Thyroid gland (tissue), 4 donors: ENCODE data around the gene SERPINI2. TPM values are rescaled to one million over a fixed set of nuclear protein-coding genes. Genes with fewer than 3 reads are reported as not detected.

Experiments used
- DNase-seq, 2 donors: peaks; one replicate each; pipeline ENCODE4 v3.0.0-alpha.2; 2019
- H3K27ac ChIP-seq, 3 donors: fragments of 200-600 bp; sonication (generic); 1 replicate in 2 of 3; 2 replicates in 1 of 3; pipeline ENCODE4 v1.5.1; 2016 to 2019; ENCODE audit warnings: mild to moderate bottlenecking in 1 of 3, moderate library complexity in 1 of 3
- H3K27me3 ChIP-seq: fragments of 200-600 bp; sonication (generic); one replicate; pipeline ENCODE4 v1.5.1; 2019
- H3K36me3 ChIP-seq, 2 donors: fragments of 200-600 bp; sonication (generic); one replicate each; pipeline ENCODE4 v1.5.1; 2016 to 2019
- H3K4me1 ChIP-seq, 2 donors: fragments of 200-600 bp; sonication (generic); one replicate each; pipeline ENCODE4 v1.5.1; 2017 to 2019
- H3K4me3 ChIP-seq, 3 donors: fragments of 200-600 bp; sonication (generic); replicated peaks in 1 of 3; 1 replicate in 2 of 3; 2 replicates in 1 of 3; pipeline ENCODE4 v1.5.1; 2016; ENCODE audit warnings: mild to moderate bottlenecking in 1 of 3
- H3K9me3 ChIP-seq: fragments of 200-600 bp; sonication (generic); one replicate; pipeline ENCODE4 v1.5.1; 2017
- CTCF ChIP-seq, 6 experiments: fragments of 200-600 bp in 3 of 6; fragments of 450-650 bp in 3 of 6; sonication (generic) in 3 of 6; IDR thresholded peaks; one replicate each; pipeline ENCODE4 v1.5.1; 2016 to 2019; ENCODE audit warnings: antibody characterized with exemption in 6 of 6, mild to moderate bottlenecking in 2 of 6, inconsistent platforms in 1 of 6, moderate library complexity in 1 of 6
- POLR2A ChIP-seq, 2 donors: fragments of 450-650 bp; IDR thresholded peaks; one replicate each; pipeline ENCODE4 v1.6.1; 2017; ENCODE audit warnings: antibody characterized with exemption in 2 of 2, mild to moderate bottlenecking in 2 of 2, moderate library complexity in 1 of 2
- WGBS, 2 donors: methylation state at CpG; one replicate each; pipeline ENCODE4 v1.1.5; 2017; 5-methylcytosine and 5-hydroxymethylcytosine counted together
- intact Hi-C: fragments of 100-400 bp; cut with DNase I; formaldehyde crosslinking; loops from one replicate; pipeline ENCODE4 v1.15.1; 2023
- total RNA-seq, 4 donors: library from RNA; depleted of rRNA; stranded (reverse); fragments of >200 nt; gene quantifications; one replicate each; pipeline ENCODE4 v1.2.3, GENCODE V29; 2016

SERPINI2 gene
- total RNA-seq, 4 donors from 2014 or later, result not detected

DNA sequence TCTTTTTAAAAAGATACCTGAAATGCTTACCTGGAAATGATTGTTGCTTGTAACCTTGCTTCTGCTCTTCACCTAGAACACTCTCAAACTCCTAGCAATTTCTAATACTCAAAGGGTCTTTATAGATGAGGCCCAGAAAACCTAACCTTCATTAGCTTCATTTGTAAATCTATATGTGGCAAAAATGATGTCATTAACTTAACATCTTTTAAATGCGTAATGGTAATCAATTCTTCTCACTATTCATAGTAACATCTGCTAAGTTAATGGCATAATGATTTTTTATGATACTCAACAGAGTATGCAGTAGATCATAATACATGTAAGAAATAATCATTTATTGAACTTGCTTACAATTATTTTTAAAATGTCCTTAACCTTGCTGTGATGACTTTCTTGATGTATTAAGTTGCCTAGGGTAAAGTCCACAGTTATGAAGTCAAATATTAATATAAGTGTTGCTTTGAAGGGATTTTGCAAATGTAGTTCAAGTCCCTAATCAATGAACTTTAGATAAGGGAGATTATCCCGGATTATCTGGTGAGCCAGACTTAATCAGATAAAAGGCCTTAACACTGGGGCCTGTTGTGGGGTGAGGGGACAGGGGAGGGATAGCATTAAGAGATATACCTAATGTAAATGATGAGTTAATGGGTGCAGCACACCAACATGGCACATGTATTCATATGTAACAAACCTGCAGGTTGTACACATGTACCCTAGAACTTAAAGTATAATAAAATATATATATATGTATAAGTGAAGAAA, 10.1 kb upstream of the SERPINI2 start:
- DNase-seq, result no peak
- no peaks in the 10 kb centered on the region for H3K4me1 ChIP-seq
- intact Hi-C loops, result no loop called here
- H3K4me3 ChIP-seq, result no peak overlapping the region
- TF ChIP-seq CTCF (IDR thresholded peaks at IDR 0.05) (no peak), POLR2A (IDR thresholded peaks at IDR 0.05) (no peak)
- H3K27me3 ChIP-seq, result no peaks in the 10 kb centered on the region
- H3K36me3 ChIP-seq, result no peaks in the 10 kb centered on the region
- WGBS, 2 donors, result 81 to 85% methylated on average over 2 of the region's 2 CpGs
- no peak overlapping the region for H3K27ac ChIP-seq
- no peaks in the 10 kb centered on the region for H3K9me3 ChIP-seq

DNA sequence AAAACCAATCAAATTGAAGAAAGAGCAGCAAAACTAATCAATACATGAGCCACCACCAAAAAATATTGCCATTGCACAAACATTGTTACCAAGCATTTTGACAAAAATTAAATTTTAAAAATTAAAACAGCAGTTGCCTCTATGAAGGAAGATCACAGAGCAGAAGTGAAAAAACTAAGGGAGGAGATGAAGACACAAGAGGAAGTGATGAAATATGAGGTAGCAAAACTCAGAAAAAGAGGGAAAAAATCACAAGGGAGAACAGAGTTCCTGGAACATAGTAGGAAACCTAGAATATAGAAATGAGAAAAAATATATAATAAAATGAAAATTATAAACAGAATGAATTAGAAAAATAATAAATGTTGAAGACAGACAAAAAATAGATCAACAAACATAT, 7.3 kb upstream of the SERPINI2 start:
- Histone ChIP-seq H3K4me3 (no peak overlapping the region), H3K4me1 (no peaks in the 10 kb centered on the region), H3K27ac (no peak overlapping the region), H3K36me3 (no peaks in the 10 kb centered on the region), H3K27me3 (no peaks in the 10 kb centered on the region), H3K9me3 (no peaks in the 10 kb centered on the region)
- no peak for DNase-seq
- TF ChIP-seq POLR2A (IDR thresholded peaks at IDR 0.05) (no peak), CTCF (IDR thresholded peaks at IDR 0.05) (no peak)
- intact Hi-C loops, result no loop called here

DNA sequence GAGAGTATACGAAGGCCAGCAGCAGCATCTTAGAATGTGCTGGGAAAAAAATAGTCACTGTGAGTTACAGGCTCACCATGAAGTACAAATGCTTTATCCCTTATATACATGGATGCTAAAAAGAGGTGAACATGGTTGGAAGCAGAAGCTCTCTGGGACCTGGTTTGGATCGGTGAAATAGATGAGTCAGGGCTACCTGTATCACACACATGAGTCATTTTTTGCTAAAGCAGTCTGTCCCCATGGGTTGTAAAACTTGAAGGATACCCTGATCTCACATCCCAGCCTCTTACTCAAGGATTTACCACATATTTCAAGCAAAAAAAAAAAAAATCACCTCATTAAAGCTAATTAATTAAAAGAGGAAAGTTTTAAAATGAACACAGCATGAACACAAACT, 6.9 kb upstream of the SERPINI2 start:
- 89 to 90% methylated on average over 2 of the region's 2 CpGs for WGBS, 2 donors
- no peak for TF ChIP-seq POLR2A (IDR thresholded peaks at IDR 0.05)
- Histone ChIP-seq H3K36me3 (no peaks in the 10 kb centered on the region), H3K4me1 (no peaks in the 10 kb centered on the region), H3K27ac (no peak overlapping the region), H3K4me3 (no peak overlapping the region), H3K9me3 (no peaks in the 10 kb centered on the region), H3K27me3 (no peaks in the 10 kb centered on the region)
- intact Hi-C loops, result no loop called here
- DNase-seq, result no peak

GRCh38 chr3:167469381-167469780, 4.5 kb downstream of the SERPINI2 start:
- WGBS, 2 donors, result 82 to 87% methylated on average over 3 of the region's 3 CpGs

GRCh38 chr3:167467848-167468611, 5.8 kb downstream of the SERPINI2 start:
- Histone ChIP-seq H3K4me1 (no peaks in the 10 kb centered on the region), H3K36me3 (no peaks in the 10 kb centered on the region), H3K27me3 (no peaks in the 10 kb centered on the region), H3K4me3 (no peak overlapping the region), H3K9me3 (no peaks in the 10 kb centered on the region), H3K27ac (no peak overlapping the region)
- intact Hi-C loops, result no loop called here
- DNase-seq, result no peak
- TF ChIP-seq POLR2A (IDR thresholded peaks at IDR 0.05) (no peak), CTCF (IDR thresholded peaks at IDR 0.05) (no peak)
- WGBS, 2 donors, result 88 to 92% methylated on average over 5 of the region's 5 CpGs

More at GRCh38 chr3:167469381-167469780, 4.5 kb downstream of the SERPINI2 start:
- no peak for DNase-seq
- H3K4me3 ChIP-seq, result no peak overlapping the region
- TF ChIP-seq CTCF (IDR thresholded peaks at IDR 0.05) (no peak), POLR2A (IDR thresholded peaks at IDR 0.05) (no peak)
- no peaks in the 10 kb centered on the region for H3K4me1 ChIP-seq
- H3K9me3 ChIP-seq, result no peaks in the 10 kb centered on the region
- intact Hi-C loops, result no loop called here
- no peaks in the 10 kb centered on the region for H3K27me3 ChIP-seq
- no peak overlapping the region for H3K27ac ChIP-seq
- H3K36me3 ChIP-seq, result no peaks in the 10 kb centered on the region
